ENCODE results near the gene VDR. TPM values are rescaled to one million over a fixed set of nuclear protein-coding genes. Genes with fewer than 3 reads are reported as not detected.

VDR gene
- total RNA-seq, 3 donors from 2014 or later = 1.6 to 41.7 (median 16.1) TPM

GRCh38 chr12:47856721-47857575, 47.8 kb downstream of the VDR start:
- Histone ChIP-seq H3K27me3 (no peaks in the 10 kb centered on the region), H3K4me1 (no peaks in the 10 kb centered on the region), H3K9me3 (no peaks in the 10 kb centered on the region), H3K27ac (no peak overlapping the region), H3K4me3 (no peak overlapping the region), H3K36me3 (no peaks in the 10 kb centered on the region)
- no peak for DNase-seq (ENCODE audit: low spot score in 2 of 2)
- no peak for TF ChIP-seq POLR2A (IDR thresholded peaks at IDR 0.05)
- TF ChIP-seq POLR2AphosphoS5 (IDR thresholded peaks at IDR 0.05) = no peak
- TF ChIP-seq, protein P1, sequence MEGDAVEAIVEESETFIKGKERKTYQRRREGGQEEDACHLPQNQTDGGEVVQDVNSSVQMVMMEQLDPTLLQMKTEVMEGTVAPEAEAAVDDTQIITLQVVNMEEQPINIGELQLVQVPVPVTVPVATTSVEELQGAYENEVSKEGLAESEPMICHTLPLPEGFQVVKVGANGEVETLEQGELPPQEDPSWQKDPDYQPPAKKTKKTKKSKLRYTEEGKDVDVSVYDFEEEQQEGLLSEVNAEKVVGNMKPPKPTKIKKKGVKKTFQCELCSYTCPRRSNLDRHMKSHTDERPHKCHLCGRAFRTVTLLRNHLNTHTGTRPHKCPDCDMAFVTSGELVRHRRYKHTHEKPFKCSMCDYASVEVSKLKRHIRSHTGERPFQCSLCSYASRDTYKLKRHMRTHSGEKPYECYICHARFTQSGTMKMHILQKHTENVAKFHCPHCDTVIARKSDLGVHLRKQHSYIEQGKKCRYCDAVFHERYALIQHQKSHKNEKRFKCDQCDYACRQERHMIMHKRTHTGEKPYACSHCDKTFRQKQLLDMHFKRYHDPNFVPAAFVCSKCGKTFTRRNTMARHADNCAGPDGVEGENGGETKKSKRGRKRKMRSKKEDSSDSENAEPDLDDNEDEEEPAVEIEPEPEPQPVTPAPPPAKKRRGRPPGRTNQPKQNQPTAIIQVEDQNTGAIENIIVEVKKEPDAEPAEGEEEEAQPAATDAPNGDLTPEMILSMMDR (IDR thresholded peaks at IDR 0.05) = no peak
- intact Hi-C loops (cut with DNase I; ENCODE audit: low total_unique reads) = no loop called here

DNA sequence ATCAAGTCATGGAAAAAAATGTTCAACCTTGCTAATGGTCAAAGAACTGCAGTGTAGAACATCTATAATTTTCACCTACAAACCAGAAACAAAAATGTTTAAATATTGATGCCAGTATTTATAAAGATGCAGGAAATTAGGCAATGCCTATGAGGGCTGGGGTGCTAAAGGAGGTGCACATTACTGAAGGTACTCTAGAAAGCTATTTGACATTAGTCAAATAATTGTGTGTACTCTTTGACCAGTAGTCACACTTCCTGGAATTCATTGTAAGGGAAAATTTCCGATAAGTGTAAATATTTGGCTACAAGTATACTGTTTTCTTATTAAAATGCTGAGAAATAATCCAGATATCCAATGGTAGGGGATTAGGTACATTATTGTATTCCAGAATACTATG, 48.7 kb downstream of the VDR start:
- H3K27me3 ChIP-seq = no peaks in the 10 kb centered on the region
- H3K4me3 ChIP-seq = no peak overlapping the region
- TF ChIP-seq POLR2AphosphoS5 (IDR thresholded peaks at IDR 0.05) = no peak
- TF ChIP-seq, protein P1 (IDR thresholded peaks at IDR 0.05) = no peak
- TF ChIP-seq POLR2A (IDR thresholded peaks at IDR 0.05) = no peak
- H3K36me3 ChIP-seq = no peaks in the 10 kb centered on the region
- no peak overlapping the region for H3K27ac ChIP-seq
- intact Hi-C loops (cut with DNase I; ENCODE audit: low total_unique reads) = no loop called here
- no peaks in the 10 kb centered on the region for H3K4me1 ChIP-seq
- DNase-seq (ENCODE audit: low spot score in 2 of 2) = no peak
- no peaks in the 10 kb centered on the region for H3K9me3 ChIP-seq

GRCh38 chr12:47855502-47855901, 49.3 kb downstream of the VDR start:
- Histone ChIP-seq H3K36me3 (no peaks in the 10 kb centered on the region), H3K9me3 (no peaks in the 10 kb centered on the region), H3K27ac (no peak overlapping the region), H3K27me3 (no peaks in the 10 kb centered on the region), H3K4me1 (no peaks in the 10 kb centered on the region), H3K4me3 (no peak overlapping the region)
- intact Hi-C loops (cut with DNase I; ENCODE audit: low total_unique reads) = no loop called here
- TF ChIP-seq, protein P1 (IDR thresholded peaks at IDR 0.05) = no peak
- TF ChIP-seq POLR2A (IDR thresholded peaks at IDR 0.05) = no peak
- no peak for TF ChIP-seq POLR2AphosphoS5 (IDR thresholded peaks at IDR 0.05)
- DNase-seq (ENCODE audit: low spot score in 2 of 2) = no peak

- no peaks in the 10 kb centered on the region for H3K4me1 ChIP-seq
- no peak overlapping the region for H3K27ac ChIP-seq
- H3K9me3 ChIP-seq = no peaks in the 10 kb centered on the region
- H3K27me3 ChIP-seq = no peaks in the 10 kb centered on the region
- intact Hi-C loops (cut with DNase I; ENCODE audit: low total_unique reads) = no loop called here
- DNase-seq (ENCODE audit: low spot score in 2 of 2) = no peak
- TF ChIP-seq POLR2AphosphoS5 (IDR thresholded peaks at IDR 0.05) (no peak), POLR2A (IDR thresholded peaks at IDR 0.05) (no peak)
- TF ChIP-seq, protein P1 (IDR thresholded peaks at IDR 0.05) = no peak
- no peak overlapping the region for H3K4me3 ChIP-seq
- H3K36me3 ChIP-seq = no peaks in the 10 kb centered on the region
Observed at GRCh38 chr12:47854531-47854930, 50.3 kb downstream of the VDR start.

DNA sequence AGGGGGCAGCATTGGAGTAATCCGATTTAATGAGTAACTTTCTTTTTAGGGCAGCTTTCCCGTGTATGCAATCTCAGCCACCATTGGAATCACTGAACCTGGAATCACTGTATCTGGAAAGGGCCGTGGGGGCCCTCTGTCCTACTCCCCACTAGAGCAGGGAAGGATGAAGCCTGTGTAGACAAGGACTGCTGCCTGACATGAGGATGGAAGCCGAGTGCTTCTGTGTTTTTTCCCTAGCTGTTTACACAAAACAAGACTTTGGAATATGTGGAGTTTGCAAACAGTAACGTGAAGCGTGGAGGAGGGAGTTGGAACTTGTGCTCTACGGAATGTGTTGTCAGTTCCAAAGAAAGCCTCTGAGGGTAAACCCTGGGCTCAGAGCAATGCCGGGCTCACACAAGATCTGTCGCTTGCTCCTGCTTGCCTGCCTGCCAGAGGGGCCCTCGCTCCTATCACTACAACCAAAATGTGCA, 52.7 kb downstream of the VDR start:
- intact Hi-C loops (cut with DNase I; ENCODE audit: low total_unique reads) = no loop called here
- Histone ChIP-seq H3K27ac (peak overlapping the region; percentile 19 to 21), H3K27me3 (no peaks in the 10 kb centered on the region), H3K4me1 (no peaks in the 10 kb centered on the region), H3K9me3 (no peaks in the 10 kb centered on the region), H3K36me3 (no peaks in the 10 kb centered on the region), H3K4me3 (no peak overlapping the region)
- TF ChIP-seq POLR2AphosphoS5 (IDR thresholded peaks at IDR 0.05) = no peak
- no peak for TF ChIP-seq POLR2A (IDR thresholded peaks at IDR 0.05)
- no peak for DNase-seq (ENCODE audit: low spot score in 2 of 2)
